ENCODE data around the gene RASSF6. TPM values are rescaled to one million over a fixed set of nuclear protein-coding genes. Genes with fewer than 3 reads are reported as not detected.

Gene RASSF6
- total RNA-seq, 1 experiment from 2014 or later, result 0.22 TPM

DNA sequence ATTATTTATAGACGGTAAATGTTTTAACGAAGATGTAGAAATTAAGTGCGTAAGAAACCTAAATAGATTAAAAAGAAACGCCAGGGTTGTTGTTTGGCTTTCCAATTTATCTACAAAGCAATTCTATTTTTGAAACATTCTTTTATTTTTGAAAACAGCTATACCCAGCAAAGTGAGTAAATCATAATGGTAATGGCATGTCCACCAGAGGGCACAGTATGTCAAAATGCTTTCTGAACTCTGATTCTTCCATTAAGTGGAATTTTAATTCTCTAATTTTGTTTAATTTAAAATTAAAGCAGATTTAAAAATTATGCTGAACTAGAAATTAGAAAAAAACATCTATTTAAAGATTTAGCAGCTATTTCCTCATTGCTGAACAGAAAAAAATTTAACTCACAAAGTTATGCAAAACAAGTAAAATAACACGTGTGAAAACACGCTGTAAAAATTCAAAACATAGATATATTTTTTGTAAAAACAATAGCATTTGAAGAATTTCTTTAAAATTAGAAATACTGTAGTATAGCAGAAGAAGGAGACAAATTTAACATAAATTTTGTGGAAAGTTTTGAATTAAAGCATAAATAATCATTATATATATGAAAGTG lies 26.5 kb downstream of the RASSF6 start:
- TF ChIP-seq, protein P1, sequence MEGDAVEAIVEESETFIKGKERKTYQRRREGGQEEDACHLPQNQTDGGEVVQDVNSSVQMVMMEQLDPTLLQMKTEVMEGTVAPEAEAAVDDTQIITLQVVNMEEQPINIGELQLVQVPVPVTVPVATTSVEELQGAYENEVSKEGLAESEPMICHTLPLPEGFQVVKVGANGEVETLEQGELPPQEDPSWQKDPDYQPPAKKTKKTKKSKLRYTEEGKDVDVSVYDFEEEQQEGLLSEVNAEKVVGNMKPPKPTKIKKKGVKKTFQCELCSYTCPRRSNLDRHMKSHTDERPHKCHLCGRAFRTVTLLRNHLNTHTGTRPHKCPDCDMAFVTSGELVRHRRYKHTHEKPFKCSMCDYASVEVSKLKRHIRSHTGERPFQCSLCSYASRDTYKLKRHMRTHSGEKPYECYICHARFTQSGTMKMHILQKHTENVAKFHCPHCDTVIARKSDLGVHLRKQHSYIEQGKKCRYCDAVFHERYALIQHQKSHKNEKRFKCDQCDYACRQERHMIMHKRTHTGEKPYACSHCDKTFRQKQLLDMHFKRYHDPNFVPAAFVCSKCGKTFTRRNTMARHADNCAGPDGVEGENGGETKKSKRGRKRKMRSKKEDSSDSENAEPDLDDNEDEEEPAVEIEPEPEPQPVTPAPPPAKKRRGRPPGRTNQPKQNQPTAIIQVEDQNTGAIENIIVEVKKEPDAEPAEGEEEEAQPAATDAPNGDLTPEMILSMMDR (conservative IDR thresholded peaks at IDR 0.05), result peak; percentile 73

More for the DNA sequence above, 26.5 kb downstream of the RASSF6 start:
- no peak overlapping the region for H2BK20ac ChIP-seq (ENCODE audit: low read depth, low read length, poor library complexity, severe bottlenecking)
- Mint-ChIP-seq H3K4me1 (peaks cover 7 to 8% of the 10 kb centered on the region in 2 experiments), H3K9me3 (peaks cover 0 to 6% of the 10 kb centered on the region in 2 experiments; a peak in 3 of 5 replicates), H3K27ac (no peak overlapping the region), H3K4me3 (no peak overlapping the region), H3K36me3 (ENCODE audit: insufficient read depth in 1 of 3, low read depth in 3 of 3) (no peaks in the 10 kb centered on the region), H3K27me3 (ENCODE audit: low read depth) (no peaks in the 10 kb centered on the region)
- H3K27ac ChIP-seq (ENCODE audit: insufficient read length, low read depth, low read length), result no peak overlapping the region
- no peak overlapping the region for H3K4me2 ChIP-seq (ENCODE audit: insufficient read depth, insufficient read length, low read length)
- no peak overlapping the region for H2BK15ac ChIP-seq (ENCODE audit: low read depth, low read length)
- H4K8ac ChIP-seq (replicated peaks; ENCODE audit: insufficient read length, low read depth, low read length), result no peak overlapping the region
- H3K18ac ChIP-seq (ENCODE audit: insufficient read length, low read depth, low read length), result no peak overlapping the region
- no peak overlapping the region for H2AFZ ChIP-seq (ENCODE audit: low read length)
- no peaks in the 10 kb centered on the region for H3K9me3 ChIP-seq (ENCODE audit: control insufficient read depth, low read depth, low read length)
- H3K14ac ChIP-seq (ENCODE audit: insufficient read depth, low read length), result no peak overlapping the region
- no peak overlapping the region for H3T11ph ChIP-seq (ENCODE audit: low read length)
- no peak overlapping the region for H2AK5ac ChIP-seq (ENCODE audit: insufficient read length, low read length)
- WGBS (ENCODE audit: extremely low coverage, insufficient read length, low lambda C conversion rate), result 100% methylated on average over 3 of the region's 6 CpGs
- H4K20me1 ChIP-seq (ENCODE audit: control insufficient read depth, insufficient read depth, insufficient read length), result no peaks in the 10 kb centered on the region
- no peaks in the 10 kb centered on the region for H3K79me1 ChIP-seq (ENCODE audit: insufficient read depth, low read depth, low read length, poor library complexity, severe bottlenecking)
- H3K56ac ChIP-seq (ENCODE audit: insufficient read length, low read depth, low read length), result no peak overlapping the region
- no peak overlapping the region for H3K4ac ChIP-seq (ENCODE audit: low read depth, low read length)
- no peak overlapping the region for H2BK12ac ChIP-seq (ENCODE audit: insufficient read length, low read depth, low read length)
- no peaks in the 10 kb centered on the region for H3K79me2 ChIP-seq (ENCODE audit: insufficient read depth, low read length)
- no peak overlapping the region for H2BK120ac ChIP-seq (ENCODE audit: low read depth, low read length, poor library complexity, severe bottlenecking)
- no peaks in the 10 kb centered on the region for H3K4me1 ChIP-seq (ENCODE audit: insufficient read depth, low read length)
- no peak overlapping the region for H3K9ac ChIP-seq (ENCODE audit: extremely low read depth, insufficient read length, low read length)
- H3K23ac ChIP-seq (ENCODE audit: insufficient read length, low read depth, low read length), result no peak overlapping the region
- H2BK5ac ChIP-seq (ENCODE audit: insufficient read length, low read length), result no peak overlapping the region
- no peak overlapping the region for H4K91ac ChIP-seq (ENCODE audit: insufficient read length, low read depth, low read length)
- DNase-seq, result no peak
- no peak overlapping the region for H4K5ac ChIP-seq (ENCODE audit: insufficient read length, low read depth, low read length)
- no peaks in the 10 kb centered on the region for H3K23me2 ChIP-seq (ENCODE audit: insufficient read length, low read depth, low read length, poor library complexity, severe bottlenecking)
- H3K27me3 ChIP-seq (ENCODE audit: insufficient read depth, low read length), result no peaks in the 10 kb centered on the region
